ENCODE data around the gene EHMT1. TPM values are rescaled to one million over a fixed set of nuclear protein-coding genes. Genes with fewer than 3 reads are reported as not detected.

EHMT1 gene
- total and polyA plus RNA-seq, 2 experiments from 2014 or later = 46.0 to 47.7 TPM

GRCh38 chr9:137818286-137818685, 199.5 kb downstream of the EHMT1 start:
- whole genome bisulfite sequencing (ENCODE audit: low lambda C conversion rate, missing lambda C conversion rate) = 87% methylated on average over 11 of the region's 23 CpGs
- no peak overlapping the region for H2AFZ ChIP-seq
- H3K4me2 ChIP-seq = no peak overlapping the region
- H3K9me3 ChIP-seq (ENCODE audit: low read depth) = no peaks in the 10 kb centered on the region
- TF ChIP-seq EZH2phosphoT487 (IDR thresholded peaks at IDR 0.05; ENCODE audit: low read depth, severe bottlenecking, unreplicated experiment) (no peak), CTCF (IDR thresholded peaks at IDR 0.05; ENCODE audit: poor library complexity) (no peak), EZH2 (IDR thresholded peaks at IDR 0.05; ENCODE audit: borderline replicate concordance) (no peak)
- no peaks in the 10 kb centered on the region for H3K9me2 ChIP-seq (replicated peaks; ENCODE audit: insufficient read depth)
- no peaks in the 10 kb centered on the region for H4K20me1 ChIP-seq (ENCODE audit: insufficient read depth, poor library complexity, severe bottlenecking)
- no peaks in the 10 kb centered on the region for H3K4me1 ChIP-seq (ENCODE audit: insufficient read depth)
- no peaks in the 10 kb centered on the region for H3K27me3 ChIP-seq
- no peak overlapping the region for H3K4me3 ChIP-seq
- H3K36me3 ChIP-seq (replicated peaks; ENCODE audit: insufficient read depth, low read depth) = no peaks in the 10 kb centered on the region
- H3K27ac ChIP-seq = no peak overlapping the region
- DNase-seq (ENCODE audit: low spot score) = no peak
- H3K79me2 ChIP-seq = peaks cover 10% of the 10 kb centered on the region

- Histone ChIP-seq H3K4me2 (no peak overlapping the region), H3K79me2 (peaks cover 18% of the 10 kb centered on the region), H3K4me3 (no peak overlapping the region), H3K27me3 (no peaks in the 10 kb centered on the region), H2AFZ (no peak overlapping the region), H3K9me3 (ENCODE audit: low read depth) (no peaks in the 10 kb centered on the region), H4K20me1 (ENCODE audit: insufficient read depth, poor library complexity, severe bottlenecking) (no peaks in the 10 kb centered on the region), H3K4me1 (ENCODE audit: insufficient read depth) (no peaks in the 10 kb centered on the region), H3K36me3 (replicated peaks; ENCODE audit: insufficient read depth, low read depth) (no peaks in the 10 kb centered on the region), H3K27ac (no peak overlapping the region), H3K9me2 (replicated peaks; ENCODE audit: insufficient read depth) (no peaks in the 10 kb centered on the region)
- WGBS (ENCODE audit: low lambda C conversion rate, missing lambda C conversion rate) = 97% methylated on average over 11 of the region's 11 CpGs
- no peak for DNase-seq (ENCODE audit: low spot score)
- TF ChIP-seq CTCF (IDR thresholded peaks at IDR 0.05; ENCODE audit: poor library complexity) (no peak), EZH2 (IDR thresholded peaks at IDR 0.05; ENCODE audit: borderline replicate concordance) (no peak), EZH2phosphoT487 (IDR thresholded peaks at IDR 0.05; ENCODE audit: low read depth, severe bottlenecking, unreplicated experiment) (no peak)
These were observed 201.5 kb downstream of the EHMT1 start for GRCh38 chr9:137820161-137820855.

- Histone ChIP-seq H3K36me3 (replicated peaks; ENCODE audit: insufficient read depth, low read depth) (no peaks in the 10 kb centered on the region), H3K27ac (no peak overlapping the region), H3K4me1 (ENCODE audit: insufficient read depth) (no peaks in the 10 kb centered on the region), H3K9me2 (replicated peaks; ENCODE audit: insufficient read depth) (no peaks in the 10 kb centered on the region), H3K4me3 (no peak overlapping the region), H3K79me2 (peaks cover 22% of the 10 kb centered on the region), H3K27me3 (no peaks in the 10 kb centered on the region), H4K20me1 (ENCODE audit: insufficient read depth, poor library complexity, severe bottlenecking) (no peaks in the 10 kb centered on the region), H2AFZ (no peak overlapping the region), H3K9me3 (ENCODE audit: low read depth) (no peaks in the 10 kb centered on the region), H3K4me2 (no peak overlapping the region)
- WGBS (ENCODE audit: low lambda C conversion rate, missing lambda C conversion rate) = 90% methylated on average over 10 of the region's 10 CpGs
- no peak for TF ChIP-seq CTCF (IDR thresholded peaks at IDR 0.05; ENCODE audit: poor library complexity)
- no peak for TF ChIP-seq EZH2 (IDR thresholded peaks at IDR 0.05; ENCODE audit: borderline replicate concordance)
- TF ChIP-seq EZH2phosphoT487 (IDR thresholded peaks at IDR 0.05; ENCODE audit: low read depth, severe bottlenecking, unreplicated experiment) = no peak
- DNase-seq (ENCODE audit: low spot score) = no peak
These were observed 205.4 kb downstream of the EHMT1 start for GRCh38 chr9:137823986-137824771.
